K562 (cell line): ENCODE measurements around the gene SCUBE2. TPM values are rescaled to one million over a fixed set of nuclear protein-coding genes. Genes with fewer than 3 reads are reported as not detected.

Experiments
- BHLHE40 ChIP-seq: IDR thresholded peaks from 2 replicates; pipeline ENCODE4 v1.6.1; 2011; ENCODE audit warnings: low read length, improper control_type of control experiment
- CCAR2 ChIP-seq: fragments of 200-400 bp; formaldehyde crosslinking; IDR thresholded peaks from 2 replicates; pipeline ENCODE4 v1.6.1; 2017; ENCODE audit warnings: mild to moderate bottlenecking, low read depth, low read length
- HMG20A ChIP-seq: fragments of 450-650 bp; formaldehyde crosslinking; conservative IDR thresholded peaks from 2 replicates; pipeline ENCODE4 v1.4.0; 2020; ENCODE audit warnings: mild to moderate bottlenecking, mixed read lengths
- STAT5B ChIP-seq: fragments of 250-450 bp; sonication (Bioruptor Pico); IDR thresholded peaks from 2 replicates; pipeline ENCODE4 v1.8.0; 2021; ENCODE audit warnings: mild to moderate bottlenecking, inconsistent platforms
- TEAD2 ChIP-seq: fragments of 450-650 bp; IDR thresholded peaks from 2 replicates; pipeline ENCODE4 v1.6.1; 2016; ENCODE audit warnings: missing genetic modification characterization, control low read depth, missing compliant biosample characterization
- XRCC4 ChIP-seq: IDR thresholded peaks from one replicate; pipeline ENCODE4 v1.6.1; 2011; ENCODE audit not compliant: insufficient read depth, insufficient read length; ENCODE audit errors: extremely low read depth
- ZNF311 ChIP-seq: fragments of 250-450 bp; sonication (Bioruptor Pico); IDR thresholded peaks from 2 replicates; pipeline ENCODE4 v1.4.0; 2020; ENCODE audit warnings: mild to moderate bottlenecking, moderate library complexity
- polyA plus RNA-seq, 8 experiments: library from polyadenylated mRNA; depleted of rRNA in 4 of 8; stranded (reverse) in 5 of 8; unstranded in 3 of 8; fragments of >200 nt; fragmentation: Nextera tagmentation in 2 of 8; fragmentation: Illumina TruSeq in 1 of 8; extraction: Ambion mirVana in 2 of 8; extraction: Trizol in 1 of 8; gene quantifications; 2 replicates each; pipeline versions ENCODE4 v1.2.1 to v1.2.3, GENCODE V29; 2011 to 2014; ENCODE audit warnings: inconsistent platforms in 1 of 8, missing spikeins in 1 of 8
- total RNA-seq, 7 experiments: library from RNA; depleted of rRNA in 6 of 7; stranded (reverse); fragments of >200 nt in 6 of 7; fragmentation: Illumina TruSeq in 2 of 7; extraction: Trizol in 2 of 7; gene quantifications; 2 replicates each; pipeline versions ENCODE4 v1.2.1 to v1.2.3, GENCODE V29; 2011 to 2021; ENCODE audit warnings: low replicate concordance in 1 of 7
- TF ChIP-seq, protein P1 (sequence below), 2 experiments: IDR thresholded peaks in 1 of 2; conservative IDR thresholded peaks in 1 of 2; 2 replicates each; pipeline ENCODE4 v1.6.1; 2016; ENCODE audit warnings: low read depth in 2 of 2, mild to moderate bottlenecking in 1 of 2, missing compliant biosample characterization in 1 of 2, missing genetic modification characterization in 1 of 2, moderate library complexity in 1 of 2
- TF ChIP-seq, protein P2 (sequence below): sonication (generic); formaldehyde crosslinking; IDR thresholded peaks from 2 replicates; pipeline ENCODE4 v1.9.0; 2022; ENCODE audit warnings: mild to moderate bottlenecking, missing genetic modification reagents
- TF ChIP-seq, protein P3 (sequence below): fragments of 150-350 bp; IDR thresholded peaks from 2 replicates; pipeline ENCODE4 v1.6.1; 2014; ENCODE audit warnings: low read depth, mild to moderate bottlenecking, low read length, borderline replicate concordance
- TF ChIP-seq, protein P4 (sequence below): fragments of 200-800 bp; sonication (Bioruptor generic); IDR thresholded peaks from 2 replicates; pipeline ENCODE4 v1.6.1; 2016; ENCODE audit warnings: missing genetic modification characterization, missing compliant biosample characterization
- TF ChIP-seq, protein P5 (sequence below): IDR thresholded peaks from 2 replicates; pipeline ENCODE4 v1.6.1; 2011; ENCODE audit not compliant: insufficient read length; ENCODE audit errors: extremely low read depth

Gene SCUBE2
- total and polyA plus RNA-seq, 9 of the 15 experiments (the other 6 are each of a cell fraction or from before 2014, with no cell fraction given) = 0.06 to 0.40 (median 0.07) TPM; not detected in 6

DNA sequence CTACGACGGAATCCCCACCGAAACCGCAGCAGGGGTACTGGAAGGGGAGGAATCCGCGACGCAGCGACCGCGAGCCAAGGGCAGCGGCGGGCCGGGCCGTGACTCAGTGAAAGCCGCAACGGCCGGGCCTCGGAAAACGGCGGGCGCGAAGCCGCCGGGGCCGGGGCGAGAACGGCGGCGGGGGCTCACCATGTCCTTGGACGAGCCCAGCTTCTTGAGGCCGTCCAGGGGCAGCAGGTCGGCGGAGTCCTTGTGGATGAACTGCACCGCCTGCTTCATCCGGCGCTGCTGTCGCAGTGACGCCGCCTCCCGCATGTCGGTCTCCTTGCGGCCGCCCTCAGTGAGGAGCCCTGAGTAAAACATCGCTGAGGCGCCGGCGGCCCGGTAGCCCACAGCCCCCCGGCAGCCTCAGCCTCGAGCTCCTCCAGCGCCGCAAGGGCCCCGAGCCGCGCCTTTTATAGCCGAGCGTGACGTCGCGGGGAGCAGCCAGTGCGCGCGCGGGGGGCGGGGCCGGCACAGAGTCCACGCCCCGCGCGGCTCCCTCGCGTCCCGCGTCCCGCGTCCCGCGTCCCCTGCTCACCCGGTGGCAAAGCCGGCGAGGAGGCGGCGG lies 87.7 kb downstream of the SCUBE2 start, which contains the start of gene NRIP3 (continued):
- TF ChIP-seq, protein P1, sequence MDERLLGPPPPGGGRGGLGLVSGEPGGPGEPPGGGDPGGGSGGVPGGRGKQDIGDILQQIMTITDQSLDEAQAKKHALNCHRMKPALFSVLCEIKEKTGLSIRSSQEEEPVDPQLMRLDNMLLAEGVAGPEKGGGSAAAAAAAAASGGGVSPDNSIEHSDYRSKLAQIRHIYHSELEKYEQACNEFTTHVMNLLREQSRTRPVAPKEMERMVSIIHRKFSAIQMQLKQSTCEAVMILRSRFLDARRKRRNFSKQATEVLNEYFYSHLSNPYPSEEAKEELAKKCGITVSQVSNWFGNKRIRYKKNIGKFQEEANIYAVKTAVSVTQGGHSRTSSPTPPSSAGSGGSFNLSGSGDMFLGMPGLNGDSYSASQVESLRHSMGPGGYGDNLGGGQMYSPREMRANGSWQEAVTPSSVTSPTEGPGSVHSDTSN (CRISPR knock-in tag; IDR thresholded peaks at IDR 0.05; ENCODE audit: low read depth) = no peak
- TF ChIP-seq, protein P1 (tag; conservative IDR thresholded peaks at IDR 0.05; ENCODE audit: low read depth) = no peak
- TF ChIP-seq BHLHE40 (no peak), STAT5B (CRISPR knock-in tag) (no peak), HMG20A (CRISPR knock-in tag) (no peak), CCAR2 (no peak), XRCC4 (no peak), TEAD2 (tag) (no peak), ZNF311 (CRISPR knock-in tag) (no peak)
- TF ChIP-seq, protein P2, sequence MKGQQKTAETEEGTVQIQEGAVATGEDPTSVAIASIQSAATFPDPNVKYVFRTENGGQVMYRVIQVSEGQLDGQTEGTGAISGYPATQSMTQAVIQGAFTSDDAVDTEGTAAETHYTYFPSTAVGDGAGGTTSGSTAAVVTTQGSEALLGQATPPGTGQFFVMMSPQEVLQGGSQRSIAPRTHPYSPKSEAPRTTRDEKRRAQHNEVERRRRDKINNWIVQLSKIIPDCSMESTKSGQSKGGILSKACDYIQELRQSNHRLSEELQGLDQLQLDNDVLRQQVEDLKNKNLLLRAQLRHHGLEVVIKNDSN (CRISPR knock-in tag) = no peak; the same call in 1 of the 2 replicates
- TF ChIP-seq, protein P3, sequence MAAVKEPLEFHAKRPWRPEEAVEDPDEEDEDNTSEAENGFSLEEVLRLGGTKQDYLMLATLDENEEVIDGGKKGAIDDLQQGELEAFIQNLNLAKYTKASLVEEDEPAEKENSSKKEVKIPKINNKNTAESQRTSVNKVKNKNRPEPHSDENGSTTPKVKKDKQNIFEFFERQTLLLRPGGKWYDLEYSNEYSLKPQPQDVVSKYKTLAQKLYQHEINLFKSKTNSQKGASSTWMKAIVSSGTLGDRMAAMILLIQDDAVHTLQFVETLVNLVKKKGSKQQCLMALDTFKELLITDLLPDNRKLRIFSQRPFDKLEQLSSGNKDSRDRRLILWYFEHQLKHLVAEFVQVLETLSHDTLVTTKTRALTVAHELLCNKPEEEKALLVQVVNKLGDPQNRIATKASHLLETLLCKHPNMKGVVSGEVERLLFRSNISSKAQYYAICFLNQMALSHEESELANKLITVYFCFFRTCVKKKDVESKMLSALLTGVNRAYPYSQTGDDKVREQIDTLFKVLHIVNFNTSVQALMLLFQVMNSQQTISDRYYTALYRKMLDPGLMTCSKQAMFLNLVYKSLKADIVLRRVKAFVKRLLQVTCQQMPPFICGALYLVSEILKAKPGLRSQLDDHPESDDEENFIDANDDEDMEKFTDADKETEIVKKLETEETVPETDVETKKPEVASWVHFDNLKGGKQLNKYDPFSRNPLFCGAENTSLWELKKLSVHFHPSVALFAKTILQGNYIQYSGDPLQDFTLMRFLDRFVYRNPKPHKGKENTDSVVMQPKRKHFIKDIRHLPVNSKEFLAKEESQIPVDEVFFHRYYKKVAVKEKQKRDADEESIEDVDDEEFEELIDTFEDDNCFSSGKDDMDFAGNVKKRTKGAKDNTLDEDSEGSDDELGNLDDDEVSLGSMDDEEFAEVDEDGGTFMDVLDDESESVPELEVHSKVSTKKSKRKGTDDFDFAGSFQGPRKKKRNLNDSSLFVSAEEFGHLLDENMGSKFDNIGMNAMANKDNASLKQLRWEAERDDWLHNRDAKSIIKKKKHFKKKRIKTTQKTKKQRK = no peak
- TF ChIP-seq, protein P4, sequence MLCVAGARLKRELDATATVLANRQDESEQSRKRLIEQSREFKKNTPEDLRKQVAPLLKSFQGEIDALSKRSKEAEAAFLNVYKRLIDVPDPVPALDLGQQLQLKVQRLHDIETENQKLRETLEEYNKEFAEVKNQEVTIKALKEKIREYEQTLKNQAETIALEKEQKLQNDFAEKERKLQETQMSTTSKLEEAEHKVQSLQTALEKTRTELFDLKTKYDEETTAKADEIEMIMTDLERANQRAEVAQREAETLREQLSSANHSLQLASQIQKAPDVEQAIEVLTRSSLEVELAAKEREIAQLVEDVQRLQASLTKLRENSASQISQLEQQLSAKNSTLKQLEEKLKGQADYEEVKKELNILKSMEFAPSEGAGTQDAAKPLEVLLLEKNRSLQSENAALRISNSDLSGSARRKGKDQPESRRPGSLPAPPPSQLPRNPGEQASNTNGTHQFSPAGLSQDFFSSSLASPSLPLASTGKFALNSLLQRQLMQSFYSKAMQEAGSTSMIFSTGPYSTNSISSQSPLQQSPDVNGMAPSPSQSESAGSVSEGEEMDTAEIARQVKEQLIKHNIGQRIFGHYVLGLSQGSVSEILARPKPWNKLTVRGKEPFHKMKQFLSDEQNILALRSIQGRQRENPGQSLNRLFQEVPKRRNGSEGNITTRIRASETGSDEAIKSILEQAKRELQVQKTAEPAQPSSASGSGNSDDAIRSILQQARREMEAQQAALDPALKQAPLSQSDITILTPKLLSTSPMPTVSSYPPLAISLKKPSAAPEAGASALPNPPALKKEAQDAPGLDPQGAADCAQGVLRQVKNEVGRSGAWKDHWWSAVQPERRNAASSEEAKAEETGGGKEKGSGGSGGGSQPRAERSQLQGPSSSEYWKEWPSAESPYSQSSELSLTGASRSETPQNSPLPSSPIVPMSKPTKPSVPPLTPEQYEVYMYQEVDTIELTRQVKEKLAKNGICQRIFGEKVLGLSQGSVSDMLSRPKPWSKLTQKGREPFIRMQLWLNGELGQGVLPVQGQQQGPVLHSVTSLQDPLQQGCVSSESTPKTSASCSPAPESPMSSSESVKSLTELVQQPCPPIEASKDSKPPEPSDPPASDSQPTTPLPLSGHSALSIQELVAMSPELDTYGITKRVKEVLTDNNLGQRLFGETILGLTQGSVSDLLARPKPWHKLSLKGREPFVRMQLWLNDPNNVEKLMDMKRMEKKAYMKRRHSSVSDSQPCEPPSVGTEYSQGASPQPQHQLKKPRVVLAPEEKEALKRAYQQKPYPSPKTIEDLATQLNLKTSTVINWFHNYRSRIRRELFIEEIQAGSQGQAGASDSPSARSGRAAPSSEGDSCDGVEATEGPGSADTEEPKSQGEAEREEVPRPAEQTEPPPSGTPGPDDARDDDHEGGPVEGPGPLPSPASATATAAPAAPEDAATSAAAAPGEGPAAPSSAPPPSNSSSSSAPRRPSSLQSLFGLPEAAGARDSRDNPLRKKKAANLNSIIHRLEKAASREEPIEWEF (CRISPR knock-in tag) = no peak
- TF ChIP-seq, protein P5, sequence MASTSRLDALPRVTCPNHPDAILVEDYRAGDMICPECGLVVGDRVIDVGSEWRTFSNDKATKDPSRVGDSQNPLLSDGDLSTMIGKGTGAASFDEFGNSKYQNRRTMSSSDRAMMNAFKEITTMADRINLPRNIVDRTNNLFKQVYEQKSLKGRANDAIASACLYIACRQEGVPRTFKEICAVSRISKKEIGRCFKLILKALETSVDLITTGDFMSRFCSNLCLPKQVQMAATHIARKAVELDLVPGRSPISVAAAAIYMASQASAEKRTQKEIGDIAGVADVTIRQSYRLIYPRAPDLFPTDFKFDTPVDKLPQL = no peak
